ENCODE data around the gene ATP6V0A1.

- TF ChIP-seq POLR2A (IDR thresholded peaks at IDR 0.05) = no peak
- TF ChIP-seq, protein P1, sequence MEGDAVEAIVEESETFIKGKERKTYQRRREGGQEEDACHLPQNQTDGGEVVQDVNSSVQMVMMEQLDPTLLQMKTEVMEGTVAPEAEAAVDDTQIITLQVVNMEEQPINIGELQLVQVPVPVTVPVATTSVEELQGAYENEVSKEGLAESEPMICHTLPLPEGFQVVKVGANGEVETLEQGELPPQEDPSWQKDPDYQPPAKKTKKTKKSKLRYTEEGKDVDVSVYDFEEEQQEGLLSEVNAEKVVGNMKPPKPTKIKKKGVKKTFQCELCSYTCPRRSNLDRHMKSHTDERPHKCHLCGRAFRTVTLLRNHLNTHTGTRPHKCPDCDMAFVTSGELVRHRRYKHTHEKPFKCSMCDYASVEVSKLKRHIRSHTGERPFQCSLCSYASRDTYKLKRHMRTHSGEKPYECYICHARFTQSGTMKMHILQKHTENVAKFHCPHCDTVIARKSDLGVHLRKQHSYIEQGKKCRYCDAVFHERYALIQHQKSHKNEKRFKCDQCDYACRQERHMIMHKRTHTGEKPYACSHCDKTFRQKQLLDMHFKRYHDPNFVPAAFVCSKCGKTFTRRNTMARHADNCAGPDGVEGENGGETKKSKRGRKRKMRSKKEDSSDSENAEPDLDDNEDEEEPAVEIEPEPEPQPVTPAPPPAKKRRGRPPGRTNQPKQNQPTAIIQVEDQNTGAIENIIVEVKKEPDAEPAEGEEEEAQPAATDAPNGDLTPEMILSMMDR (IDR thresholded peaks at IDR 0.05) = no peak
Measured at GRCh38 chr17:42474276-42474675, 15.6 kb downstream of the ATP6V0A1 start.
